HG03575 (cell line): Measurements from ENCODE around the gene ENTHD1.

Experiments used
- ATAC-seq: cut with Tn5 transposase; IDR thresholded peaks from one replicate; pipeline ENCODE4 v1.9.1; 2021; ENCODE audit not compliant: unreplicated experiment, insufficient number of reproducible peaks, low FRiP score; ENCODE audit errors: extremely low read depth

ENTHD1 gene

DNA sequence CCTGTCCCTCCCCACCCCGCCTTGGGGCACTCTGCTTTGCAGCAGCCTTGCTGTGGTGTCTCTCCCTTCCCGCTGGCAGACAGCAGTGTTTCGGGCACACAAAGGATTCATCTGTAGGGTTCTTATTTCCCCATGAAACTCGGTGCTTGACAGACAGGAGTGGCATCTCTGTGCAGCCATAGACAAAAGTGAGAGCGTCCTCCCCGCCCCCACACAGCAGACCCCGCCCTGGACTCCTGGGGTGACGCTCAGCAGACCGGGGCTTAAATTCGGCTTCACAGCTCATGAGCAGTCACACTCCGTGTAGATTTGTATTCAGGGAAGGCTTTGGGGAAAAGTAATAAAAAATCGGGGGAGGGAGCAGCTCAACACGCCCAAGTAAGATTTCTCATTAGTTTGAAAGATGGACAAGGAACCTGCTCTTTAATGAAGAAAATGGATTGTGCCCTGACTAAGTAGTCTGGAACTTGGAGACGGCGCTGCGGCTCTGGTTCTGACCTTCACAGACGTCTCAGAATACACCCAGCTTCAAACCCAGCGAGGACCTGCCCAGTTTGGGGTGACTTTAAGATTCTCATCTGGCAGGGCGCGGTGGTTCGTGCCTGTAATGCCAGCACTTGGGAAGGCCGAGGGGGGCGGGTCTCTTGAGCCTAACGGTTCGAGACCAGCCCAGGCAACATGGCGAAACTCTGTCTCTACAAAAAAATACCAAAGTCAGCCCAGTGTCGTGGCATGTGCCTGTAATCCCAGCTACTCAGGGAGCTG is 187.0 kb downstream of the ENTHD1 start:
- ATAC-seq = no peak

DNA sequence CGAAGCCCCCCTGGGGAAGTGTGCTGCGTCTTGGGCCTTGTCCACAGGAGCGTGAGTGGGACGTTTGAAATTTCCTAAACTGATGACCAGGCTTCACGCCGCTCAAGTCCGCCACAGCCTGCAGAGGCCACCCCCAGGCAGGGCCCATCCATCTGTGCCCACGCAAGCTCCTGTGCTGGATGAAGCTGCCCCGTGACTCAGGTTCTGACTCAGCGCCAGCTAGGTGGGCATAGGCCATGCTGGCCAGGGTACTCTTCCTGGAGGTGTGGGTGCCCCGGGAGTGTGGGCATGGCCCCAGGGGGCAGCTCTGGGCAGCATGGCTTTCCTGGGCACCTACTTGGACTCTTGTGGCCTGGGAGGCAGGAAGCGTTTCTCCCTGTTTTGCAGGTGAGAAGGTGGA is 188.2 kb downstream of the ENTHD1 start:
- no peak for ATAC-seq

DNA sequence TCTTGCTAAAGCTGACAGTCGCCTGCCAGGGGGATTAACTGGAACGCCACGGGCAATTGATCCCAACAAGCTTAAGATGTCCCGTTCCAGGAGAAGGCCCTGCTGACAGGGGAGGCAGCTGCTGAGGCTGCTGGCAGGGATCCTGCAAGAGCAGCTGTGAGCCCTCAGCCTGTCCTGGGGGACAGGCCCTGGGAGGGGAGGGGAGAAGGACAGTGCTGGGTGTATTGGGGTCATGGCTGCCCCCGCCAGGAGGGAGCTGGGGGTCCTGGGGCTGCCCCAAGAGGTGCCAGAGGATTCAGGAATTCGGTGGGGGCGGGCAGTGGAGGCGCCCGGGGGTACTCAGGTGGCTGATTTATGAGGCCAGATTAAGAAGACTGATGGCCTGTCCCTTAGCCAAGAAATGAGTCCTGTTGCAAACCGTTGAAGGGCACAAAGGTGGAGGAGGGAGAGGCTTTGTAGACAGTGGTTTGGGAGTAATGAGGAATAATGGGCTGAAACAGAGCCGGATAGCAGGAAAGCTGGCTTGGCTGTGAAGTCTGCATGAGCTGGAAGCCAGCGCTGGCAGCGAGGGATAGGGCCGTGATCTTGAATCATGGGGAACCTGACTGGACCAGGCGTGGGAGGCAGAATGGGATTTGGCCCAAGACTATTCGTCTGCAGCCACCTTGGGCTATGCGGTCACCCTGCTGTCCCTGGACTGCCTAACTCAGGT is 189.5 kb downstream of the ENTHD1 start:
- no peak for ATAC-seq

DNA sequence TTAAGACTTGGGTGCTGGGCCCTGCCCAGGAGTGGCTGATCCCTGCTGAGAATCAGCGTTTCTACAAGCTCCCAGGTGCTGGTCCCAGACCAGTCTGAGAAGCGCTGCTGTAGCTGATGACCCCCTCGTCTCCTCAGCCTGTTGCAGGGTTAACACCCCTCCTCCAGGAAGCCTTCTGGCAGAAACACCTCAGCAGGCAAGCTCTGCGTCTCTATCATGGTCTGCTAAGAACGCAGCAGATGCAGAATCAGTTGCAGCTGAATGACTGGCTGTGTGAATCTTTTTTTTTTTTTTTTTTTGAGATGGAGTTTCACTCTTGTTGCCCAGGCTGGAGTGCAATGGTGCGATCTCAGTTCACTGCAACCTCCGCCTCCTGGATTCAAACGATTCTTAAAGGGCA is 190.5 kb downstream of the ENTHD1 start:
- no peak for ATAC-seq

DNA sequence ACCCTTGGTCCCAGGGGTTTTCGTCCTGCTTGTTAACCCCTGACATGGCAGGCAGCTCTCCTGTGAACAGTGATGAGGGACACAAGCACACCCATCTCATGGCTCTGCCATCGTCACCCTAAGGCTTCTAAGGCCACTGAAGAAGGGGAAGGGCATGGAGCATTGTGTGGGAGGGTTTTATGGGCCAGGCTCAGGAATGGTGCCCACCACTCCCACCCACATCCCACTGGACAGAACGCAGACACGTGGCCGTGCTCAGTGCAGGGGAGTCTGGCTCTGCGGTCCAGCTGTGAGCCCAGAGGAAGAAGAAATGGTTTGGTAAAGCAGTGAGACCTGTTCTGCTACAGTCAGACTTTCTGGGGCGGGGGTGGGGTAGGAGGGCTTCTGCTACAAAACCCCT is 193.0 kb downstream of the ENTHD1 start:
- no peak for ATAC-seq

DNA sequence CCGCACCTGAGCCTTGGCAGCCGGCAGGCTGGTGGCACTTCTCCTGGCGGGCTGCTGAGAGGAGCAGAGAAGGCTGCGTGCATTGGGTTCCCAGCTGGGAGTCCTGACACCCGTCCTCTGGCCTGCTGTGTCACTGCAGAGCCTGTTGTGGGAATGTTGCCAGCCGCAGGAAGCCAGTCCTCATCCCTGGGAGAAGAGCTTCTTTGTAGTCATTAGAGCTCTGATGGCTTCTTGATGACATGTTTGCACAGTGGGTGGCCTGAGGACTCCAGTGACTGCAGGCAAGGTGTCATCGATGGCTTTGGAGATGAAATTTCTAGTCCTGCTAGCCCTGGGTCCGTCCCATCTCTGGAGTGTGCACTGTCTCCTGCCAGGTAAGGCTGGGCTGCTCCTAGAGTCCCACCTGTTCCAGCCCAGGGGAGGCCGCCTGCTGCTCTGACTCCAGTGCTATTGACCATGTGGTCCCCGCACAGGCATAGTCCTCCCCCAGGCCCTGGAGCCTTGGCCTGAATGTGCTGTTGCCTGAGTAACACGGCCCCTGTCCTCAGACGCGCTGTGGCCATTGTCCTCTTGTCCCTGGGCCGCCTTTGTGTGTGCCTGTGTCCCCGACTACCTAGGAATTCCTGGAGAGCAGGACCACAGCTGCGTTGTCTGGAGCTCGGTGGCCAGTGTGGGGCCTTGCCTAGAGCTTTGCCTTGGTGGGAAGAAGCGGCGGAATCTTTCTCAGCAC is 193.8 kb downstream of the ENTHD1 start:
- ATAC-seq = no peak

DNA sequence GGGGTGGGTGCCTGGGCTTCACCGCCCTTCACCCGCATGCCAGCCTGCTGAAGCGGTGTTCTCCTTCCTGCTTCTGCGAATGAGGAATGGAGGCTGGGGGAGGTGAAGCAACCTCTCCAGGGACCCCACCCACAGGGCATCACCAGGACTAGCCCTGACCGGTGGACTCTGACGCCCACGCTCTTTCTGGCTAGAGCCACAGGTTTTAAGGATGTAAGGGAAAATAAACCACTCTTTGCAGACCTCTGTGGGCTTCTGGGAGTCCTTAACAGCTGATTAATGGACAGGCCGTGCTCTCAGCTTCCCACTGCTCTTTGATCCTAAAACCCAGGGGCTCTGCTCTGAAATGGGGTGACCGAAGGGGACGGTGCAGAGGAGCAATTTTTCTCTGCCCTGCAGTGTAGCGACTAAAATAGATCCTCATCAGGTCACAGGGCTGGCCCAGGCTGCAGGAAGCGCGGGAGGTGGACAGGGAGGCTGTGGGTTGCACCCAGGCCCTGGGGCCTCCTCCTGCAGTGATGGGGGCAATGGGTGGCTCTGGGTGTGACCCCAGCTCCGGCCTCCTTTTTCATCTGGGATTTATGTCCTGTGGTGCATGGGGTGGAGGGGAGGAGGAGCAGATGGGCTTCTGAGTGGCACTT is 195.7 kb downstream of the ENTHD1 start:
- no peak for ATAC-seq

DNA sequence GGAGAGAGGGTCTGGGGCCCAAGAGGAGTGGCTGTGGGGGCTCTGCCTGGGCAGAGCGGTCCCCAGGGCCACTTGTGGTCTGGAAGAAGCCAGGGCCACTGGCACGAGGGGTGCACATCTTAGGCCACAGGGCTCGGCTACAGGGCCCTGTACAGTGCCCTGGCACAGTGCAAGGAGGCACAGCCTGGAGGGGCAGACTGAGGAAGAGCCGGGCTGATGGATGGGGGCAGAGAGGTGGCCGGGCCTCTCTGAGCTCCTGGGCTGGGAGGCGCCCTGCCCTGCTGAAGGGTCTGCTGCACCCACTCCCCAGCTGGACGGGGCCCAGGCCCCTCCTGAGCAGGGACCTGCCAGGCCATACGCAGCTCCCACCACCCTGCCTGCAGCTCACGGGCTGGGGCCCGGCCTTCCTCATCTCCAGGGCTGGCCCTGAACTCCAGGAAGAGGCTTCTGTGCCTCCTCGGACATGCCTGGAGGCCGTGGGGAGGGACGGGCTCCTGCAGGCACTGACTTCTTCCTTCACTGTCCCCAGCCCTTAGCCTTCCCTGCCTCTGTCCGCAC is 199.5 kb downstream of the ENTHD1 start:
- ATAC-seq = no peak
